Putamen (tissue), 1 donor: ENCODE data around the gene POP4.
"Not testable (repeated sequence)": the region's sequence is repeated elsewhere in the genome, so short reads cannot be mapped to it uniquely, and the experiment has no call there.

Experiments
- DNase-seq: peaks from one replicate; pipeline ENCODE4 v3.0.0-alpha.2; 2016; ENCODE audit warnings: low spot score

Gene POP4

DNA sequence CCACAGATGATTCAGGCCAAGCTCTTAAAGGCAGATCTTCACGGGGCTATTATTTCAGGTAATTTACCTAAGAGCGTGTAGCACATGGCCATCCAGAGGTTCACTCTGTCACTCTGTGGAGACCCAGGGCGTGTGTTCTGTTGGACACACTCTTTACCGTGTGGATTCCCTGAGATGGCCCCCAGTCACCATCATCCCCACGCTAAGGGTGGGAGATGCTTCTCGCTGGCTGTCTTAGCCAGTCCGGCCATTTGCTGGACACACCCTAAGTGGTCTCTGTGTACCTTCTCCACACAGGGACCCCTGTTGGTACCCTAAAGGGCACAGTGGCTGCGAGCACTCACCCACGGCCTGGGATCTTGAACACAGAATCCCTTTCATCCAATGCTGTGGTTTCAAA, 6.0 kb downstream of the POP4 start:
- DNase-seq: no peak

DNA sequence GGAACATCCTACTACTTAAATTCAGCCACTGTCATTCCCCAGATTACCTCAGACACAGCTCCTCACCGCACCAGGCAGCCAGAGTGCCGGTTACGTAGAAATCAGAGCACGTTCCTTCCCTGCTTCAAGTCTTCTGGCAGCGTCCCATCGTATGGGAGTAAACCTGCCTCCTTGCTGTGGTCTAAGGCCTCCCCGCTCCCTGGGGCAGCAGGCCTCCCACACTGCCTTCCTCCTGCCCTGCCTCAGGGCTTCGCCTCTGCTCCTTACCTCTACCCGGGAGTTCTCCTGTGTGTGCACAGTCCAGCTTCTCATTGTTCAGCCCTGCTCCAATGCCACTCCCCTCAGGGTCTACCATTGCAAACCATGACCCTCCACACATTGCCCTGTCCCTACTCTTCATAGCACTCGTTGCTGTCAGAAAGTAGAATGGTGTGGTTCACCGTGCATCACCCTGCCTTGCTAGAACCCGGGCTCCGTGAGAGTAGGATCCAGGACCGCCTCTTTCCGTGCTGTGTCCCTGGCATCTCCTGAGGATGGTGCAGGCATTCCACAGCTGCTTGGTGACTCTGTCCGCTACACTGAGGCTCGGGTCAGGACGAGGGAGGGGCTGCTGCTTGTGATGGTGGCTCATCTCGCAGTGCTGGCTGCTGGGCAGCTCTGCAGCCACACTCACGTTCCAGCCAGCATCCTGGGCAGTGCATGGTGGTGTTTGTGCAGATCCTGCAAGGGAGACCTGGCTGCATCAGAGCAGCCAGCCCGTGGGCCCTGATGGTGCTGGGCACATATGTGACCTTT, 6.9 kb downstream of the POP4 start:
- no peak for DNase-seq

DNA sequence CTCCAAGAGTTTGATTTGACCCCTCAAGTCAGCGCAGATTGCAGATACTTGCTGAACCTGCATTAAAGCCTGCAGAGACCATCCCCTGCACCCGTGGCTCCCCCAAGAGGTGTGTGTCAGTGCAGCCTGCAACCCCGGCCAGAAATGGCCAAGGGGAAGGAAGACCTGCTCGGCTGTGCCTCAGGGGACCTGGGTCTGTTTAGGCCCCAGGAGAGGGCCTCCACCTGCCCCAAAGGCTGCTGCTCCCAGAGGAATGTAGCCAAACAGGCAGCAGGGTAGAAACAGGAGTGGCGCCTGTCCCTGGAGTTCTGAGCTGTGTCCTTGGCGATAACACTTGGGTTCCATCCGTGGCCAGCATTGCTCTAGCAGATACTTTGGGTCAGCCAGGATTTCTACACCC, 8.0 kb downstream of the POP4 start:
- no peak for DNase-seq

- no peak for DNase-seq
These were observed 8.7 kb downstream of the POP4 start for GRCh38 chr19:29614780-29615179.

- no peak for DNase-seq
These were observed 9.9 kb downstream of the POP4 start for GRCh38 chr19:29615891-29616425.

- no peak for DNase-seq
These were observed 10.5 kb downstream of the POP4 start for GRCh38 chr19:29616541-29616940.

DNA sequence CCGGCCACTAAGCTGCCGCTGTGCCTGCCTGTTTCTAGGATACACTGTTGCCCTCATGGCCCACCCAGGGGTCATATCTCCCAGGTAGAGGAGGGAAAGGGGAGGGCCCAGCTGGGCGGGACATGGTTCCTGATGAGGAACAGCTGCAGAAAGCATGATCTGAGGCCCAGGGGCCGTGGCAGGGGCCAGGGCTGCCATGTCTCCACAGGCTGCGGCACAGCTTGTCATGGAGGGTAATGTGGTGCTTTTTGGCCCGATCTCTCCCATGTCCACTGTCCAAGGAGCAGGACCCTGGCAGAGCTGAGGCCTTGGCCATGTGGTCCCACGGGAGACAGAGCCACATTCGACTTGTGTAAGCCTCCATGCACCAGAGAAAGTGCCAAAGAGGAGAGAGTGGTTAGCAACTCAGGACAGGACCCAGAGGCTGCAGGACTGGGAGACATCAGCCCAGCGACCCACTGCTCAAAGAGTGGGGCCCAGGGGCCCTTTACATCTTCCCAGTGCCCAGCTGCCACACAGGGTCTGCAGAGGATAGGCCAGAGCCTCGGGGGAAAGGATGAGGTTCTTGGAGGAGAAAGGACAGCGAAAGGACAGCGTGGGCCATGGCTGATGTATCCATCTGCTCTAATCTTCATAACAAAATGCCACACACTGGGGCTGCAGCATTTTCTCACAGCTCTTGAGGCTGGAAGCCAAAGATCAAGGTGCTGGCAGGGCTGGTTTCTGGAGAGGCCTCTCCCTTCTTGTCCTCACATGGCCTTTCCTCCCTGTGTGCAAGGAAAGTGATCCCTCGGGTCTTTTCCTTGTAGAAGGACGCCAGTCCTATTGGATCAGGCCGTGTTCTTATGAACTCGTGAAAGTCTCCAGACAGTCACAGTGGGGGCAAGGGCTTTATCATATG, 11.5 kb downstream of the POP4 start:
- DNase-seq: no peak

DNA sequence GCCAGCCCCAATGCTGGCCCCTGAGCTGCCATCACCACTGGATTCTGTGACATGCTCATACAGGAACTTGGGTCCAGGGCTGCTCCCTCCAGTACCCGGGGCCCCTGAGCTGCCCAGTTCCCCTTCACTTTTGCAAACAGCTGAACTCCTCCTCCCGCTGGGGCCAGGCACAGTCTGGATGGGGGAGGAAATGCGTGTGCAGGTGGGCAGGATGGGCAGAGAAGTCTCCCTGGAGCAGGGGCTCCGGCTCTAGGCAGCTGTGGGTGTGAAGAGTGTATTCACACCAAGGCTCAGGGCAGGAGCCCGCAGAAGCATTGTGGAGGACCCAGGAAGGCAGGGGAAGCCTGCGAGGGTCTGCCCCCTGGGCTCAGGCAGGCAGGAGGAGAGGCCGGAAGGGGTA, 12.4 kb downstream of the POP4 start:
- no peak for DNase-seq

GRCh38 chr19:29618871-29619270, 12.8 kb downstream of the POP4 start:
- no peak for DNase-seq

GRCh38 chr19:29620931-29621351, 14.9 kb downstream of the POP4 start:
- DNase-seq: no peak

DNA sequence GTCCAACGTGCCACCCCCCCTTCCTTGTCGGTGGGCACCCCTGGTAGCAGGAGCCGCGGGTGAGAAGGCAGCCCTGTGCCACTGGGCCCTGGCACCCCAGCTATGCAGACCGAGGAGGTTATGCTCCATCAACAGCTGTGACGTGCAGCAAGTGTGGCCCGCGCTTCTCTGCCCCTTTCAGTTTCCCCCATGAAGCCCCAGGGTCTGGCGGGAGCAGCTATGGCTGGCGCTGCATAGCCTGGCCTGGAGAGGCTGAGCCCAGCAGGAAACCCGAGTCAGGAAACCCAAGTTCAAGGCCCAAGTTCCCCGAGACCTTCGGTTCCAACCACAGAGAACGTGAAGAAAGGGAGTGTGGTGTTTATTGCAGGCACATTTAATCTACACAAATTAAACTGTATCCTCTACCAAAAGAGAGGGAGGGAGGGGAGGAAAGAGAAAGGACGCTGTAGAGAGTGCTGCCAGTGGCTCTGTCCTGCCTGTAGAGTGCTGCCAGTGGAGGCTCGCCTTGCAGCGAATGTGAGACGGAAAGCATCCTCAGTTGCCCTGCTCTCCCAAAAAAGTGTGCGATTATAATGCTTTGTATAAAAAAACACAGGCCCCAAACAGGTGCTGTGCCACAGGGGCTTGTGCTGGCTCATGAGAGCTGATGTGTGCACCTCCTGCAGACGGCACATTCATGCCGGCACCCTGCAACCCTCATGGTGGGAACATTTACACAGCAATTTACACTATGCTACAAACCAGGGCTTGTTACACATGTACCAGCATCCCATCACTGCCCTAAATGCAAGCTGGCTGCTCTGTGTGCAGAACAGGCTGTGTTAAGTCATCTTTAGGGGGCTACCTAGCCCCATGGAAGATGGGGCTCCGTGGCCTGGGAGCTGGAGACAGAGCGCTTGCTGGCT, 16.3 kb downstream of the POP4 start:
- DNase-seq: no peak

GRCh38 chr19:29623726-29624488, 17.8 kb downstream of the POP4 start:
- DNase-seq: no peak

DNA sequence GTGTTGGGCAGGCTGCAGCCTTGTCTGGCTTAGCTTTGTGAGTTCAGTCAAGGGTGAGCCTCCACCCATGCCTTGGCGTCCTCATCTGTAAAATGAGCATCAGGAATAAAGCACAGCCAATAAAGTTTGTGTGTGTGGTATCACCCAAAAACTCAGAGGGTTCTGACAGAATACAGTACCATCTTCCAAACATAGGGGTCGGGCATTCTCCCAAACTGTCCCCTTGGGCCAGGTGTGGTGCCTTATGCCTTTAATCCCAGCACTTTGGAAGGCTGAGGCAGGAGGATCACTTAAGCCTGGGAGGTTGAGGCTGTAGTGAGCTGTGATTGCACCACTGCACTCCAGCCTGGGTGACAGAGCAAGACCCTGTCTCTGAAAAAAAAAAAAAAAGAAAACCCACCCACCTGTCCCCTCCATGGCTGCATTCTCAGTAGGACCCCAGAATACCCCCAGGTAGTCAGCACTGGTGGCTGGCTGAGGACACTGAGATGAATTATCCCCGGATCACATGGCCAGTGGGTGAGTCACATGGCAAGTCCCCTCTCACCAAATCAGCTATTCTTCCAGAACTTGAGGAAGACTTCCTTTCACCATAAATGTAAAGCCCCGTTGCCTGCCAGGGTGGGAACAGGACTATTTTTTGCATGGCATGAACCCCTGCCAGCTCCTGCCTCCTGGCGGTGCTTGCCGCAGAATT, 18.6 kb downstream of the POP4 start:
- no peak for DNase-seq

GRCh38 chr19:29625186-29625651, 19.1 kb downstream of the POP4 start:
- DNase-seq: no peak

- no peak for DNase-seq
These were observed 20.3 kb downstream of the POP4 start for GRCh38 chr19:29626386-29626785.

DNA sequence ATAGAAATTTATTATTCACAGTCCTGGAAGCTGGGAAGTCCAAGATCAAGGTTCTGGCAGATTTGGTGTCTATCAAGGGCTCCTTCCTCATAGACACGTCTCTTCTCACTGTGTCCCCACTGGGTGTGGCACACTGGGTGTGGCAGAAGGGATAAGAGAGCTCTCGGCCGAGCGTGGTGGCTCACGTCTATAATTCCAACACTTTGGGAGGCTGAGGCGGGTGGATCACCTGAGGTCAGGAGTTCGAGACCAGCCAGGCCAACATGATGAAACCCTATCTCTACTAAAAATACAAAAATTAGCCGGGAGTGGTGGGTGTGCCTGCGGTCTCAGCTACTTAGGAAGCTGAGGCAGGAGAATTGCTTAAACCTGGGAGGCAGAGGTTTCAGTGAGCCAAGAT, 20.7 kb downstream of the POP4 start:
- DNase-seq: not testable (repeated sequence)

DNA sequence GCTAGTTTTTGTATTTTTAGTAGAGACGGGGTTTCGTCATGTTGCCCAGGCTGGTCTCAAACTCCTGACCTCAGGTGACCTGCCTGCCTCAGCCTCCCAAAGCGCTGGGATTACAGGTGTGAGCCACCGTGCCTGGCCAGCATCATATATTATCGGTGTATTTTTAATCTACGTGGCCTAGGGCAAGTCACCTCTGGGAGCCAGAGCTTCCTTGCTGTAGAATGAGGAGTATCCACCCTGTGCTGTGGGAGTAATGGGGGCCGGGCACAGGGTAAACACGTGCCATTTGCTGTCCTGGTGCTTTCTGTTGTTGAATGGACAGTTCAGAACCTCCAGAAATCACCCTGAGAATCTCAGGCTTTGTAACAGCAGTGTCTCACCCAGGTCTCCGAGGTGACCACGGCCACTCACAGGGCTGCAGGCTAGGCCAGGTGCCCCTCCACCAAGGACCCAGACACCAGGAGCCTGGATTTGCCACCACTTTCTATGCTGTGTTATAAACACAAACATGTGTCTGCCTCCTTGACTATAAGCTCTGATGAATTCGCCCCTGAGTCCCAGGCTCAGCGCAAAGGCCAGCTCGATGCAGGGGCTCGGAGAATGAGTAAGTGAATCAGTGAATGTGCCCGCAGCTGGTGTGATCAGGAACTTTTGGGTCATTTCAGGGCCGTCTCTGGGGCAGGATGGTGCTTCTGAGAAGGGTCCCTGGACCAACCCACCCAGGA, 22.7 kb downstream of the POP4 start:
- DNase-seq: no peak

DNA sequence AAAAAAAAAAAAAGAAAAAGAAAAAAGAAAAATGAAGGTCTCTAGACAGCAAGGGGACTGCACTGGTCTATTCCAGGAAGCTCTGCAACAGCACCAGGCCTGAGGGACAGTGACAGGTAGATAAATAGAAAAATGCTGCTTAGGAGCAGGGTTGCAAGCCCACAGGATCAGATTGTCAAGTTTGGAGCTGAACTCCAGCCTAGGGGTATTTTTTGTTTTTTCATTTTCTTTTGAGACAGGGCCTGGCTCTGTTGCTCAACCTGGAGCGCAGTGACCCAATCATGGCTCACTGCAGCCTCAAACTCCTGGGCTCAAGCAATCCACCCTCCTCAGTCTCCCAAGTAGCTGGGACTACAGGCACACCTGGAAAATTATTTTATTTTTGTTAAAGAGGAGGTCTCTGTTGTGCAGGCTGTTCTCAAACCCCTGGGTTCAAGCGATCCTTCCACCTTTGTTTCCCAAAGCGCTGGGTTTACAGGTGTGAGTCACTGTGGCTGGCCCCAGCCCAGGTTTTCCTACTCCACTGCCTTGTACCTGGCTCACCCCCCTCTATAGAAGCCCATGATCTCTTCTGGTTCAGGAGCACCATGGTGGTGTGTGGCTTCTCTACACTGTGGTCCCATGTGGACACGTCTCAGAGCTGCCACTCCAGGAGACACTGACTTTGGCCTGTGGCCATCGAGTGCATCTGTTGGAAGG, 23.9 kb downstream of the POP4 start:
- no peak for DNase-seq

DNA sequence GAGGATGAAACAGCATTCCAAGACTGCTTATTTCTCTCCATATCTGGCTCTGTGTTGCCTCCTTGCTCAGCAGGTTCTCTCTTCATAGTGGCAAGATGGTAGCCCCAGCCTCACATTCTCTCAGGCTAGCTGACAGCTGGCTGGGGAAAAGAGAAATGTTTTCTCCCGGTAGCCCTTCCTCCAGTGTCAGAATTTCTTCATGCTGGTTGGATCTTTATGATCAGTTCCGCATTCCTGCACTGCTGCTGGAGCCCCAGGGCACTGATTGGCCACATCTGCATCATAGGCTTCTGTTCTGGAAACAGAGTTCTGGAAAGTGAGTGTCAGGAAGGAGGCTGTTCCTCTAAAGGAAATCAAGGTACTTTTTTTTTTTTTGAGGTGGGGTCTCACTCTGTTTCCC, 24.6 kb downstream of the POP4 start:
- DNase-seq: no peak
